Transverse colon (tissue), 3 donors: ENCODE data around the gene LEMD1.

Source experiments
- CTCF ChIP-seq, 5 experiments: fragments of 200-600 bp in 3 of 5; fragments of 450-650 bp in 2 of 5; sonication (generic) in 3 of 5; IDR thresholded peaks; 1 replicate in 2 of 5; 2 replicates in 3 of 5; pipeline ENCODE4 v1.5.1; 2016 to 2017; ENCODE audit warnings: antibody characterized with exemption in 5 of 5, inconsistent platforms in 3 of 5, mild to moderate bottlenecking in 2 of 5, moderate library complexity in 1 of 5
- EP300 ChIP-seq: sonication (generic); formaldehyde crosslinking; IDR thresholded peaks from one replicate; pipeline ENCODE4 v1.6.1; 2017; ENCODE audit warnings: antibody characterized with exemption, low read depth

GRCh38 chr1:205430696-205431305 is 8.9 kb upstream of the LEMD1 start:
- no peak for TF ChIP-seq EP300
- peak; percentile 72 to 83 (median 75) for TF ChIP-seq CTCF (IDR thresholded peaks at IDR 0.05)
